Endothelial cell of umbilical vein (primary cell): Measurements from ENCODE around the gene SMCO3.

ENCODE experiments used
- EZH2 ChIP-seq: IDR thresholded peaks from 2 replicates; pipeline ENCODE4 v1.6.1; 2012; ENCODE audit warnings: borderline replicate concordance, low read depth, mild to moderate bottlenecking, moderate library complexity, low read length, inconsistent platforms; ENCODE audit not compliant: severe bottlenecking
- FOS ChIP-seq: IDR thresholded peaks from 2 replicates; pipeline ENCODE4 v1.6.1; 2011; ENCODE audit warnings: mild to moderate bottlenecking, low read length, moderate library complexity, borderline replicate concordance; ENCODE audit not compliant: insufficient read depth
- GATA2 ChIP-seq: IDR thresholded peaks from 2 replicates; pipeline ENCODE4 v1.7.0; 2011; ENCODE audit warnings: low read depth, mild to moderate bottlenecking, moderate library complexity, mixed read lengths, low read length; ENCODE audit not compliant: insufficient read length, insufficient read depth
- JUN ChIP-seq: IDR thresholded peaks from 2 replicates; pipeline ENCODE4 v1.6.1; 2011; ENCODE audit warnings: borderline replicate concordance, low read depth; ENCODE audit not compliant: insufficient read length, insufficient read depth
- MAX ChIP-seq: IDR thresholded peaks from 2 replicates; pipeline ENCODE4 v1.6.1; 2011; ENCODE audit not compliant: insufficient read depth, insufficient read length
- MYC ChIP-seq: IDR thresholded peaks from one replicate; pipeline ENCODE4 v1.6.1; 2011; ENCODE audit warnings: mild to moderate bottlenecking, low read depth, low read length
- POLR2A ChIP-seq: IDR thresholded peaks from 2 replicates; pipeline ENCODE4 v1.6.1; 2012; ENCODE audit warnings: low read depth, mild to moderate bottlenecking, control low read depth, low read length
- POLR2AphosphoS5 ChIP-seq: IDR thresholded peaks from 2 replicates; pipeline ENCODE4 v1.6.1; 2012; ENCODE audit warnings: low read depth, mild to moderate bottlenecking, control low read depth, low read length, moderate library complexity; ENCODE audit not compliant: insufficient read depth
- TF ChIP-seq, protein P1 (sequence below), 2 donors: IDR thresholded peaks; 1 replicate in 1 of 2; 2 replicates in 1 of 2; pipeline ENCODE4 v1.5.1; 2011; ENCODE audit warnings: low read length in 2 of 2, mild to moderate bottlenecking in 2 of 2, moderate library complexity in 2 of 2, control low read depth in 1 of 2, inconsistent platforms in 1 of 2, low read depth in 1 of 2; ENCODE audit not compliant: insufficient read depth in 1 of 2; ENCODE audit errors: extremely low read depth in 1 of 2

- TF ChIP-seq, protein P1, sequence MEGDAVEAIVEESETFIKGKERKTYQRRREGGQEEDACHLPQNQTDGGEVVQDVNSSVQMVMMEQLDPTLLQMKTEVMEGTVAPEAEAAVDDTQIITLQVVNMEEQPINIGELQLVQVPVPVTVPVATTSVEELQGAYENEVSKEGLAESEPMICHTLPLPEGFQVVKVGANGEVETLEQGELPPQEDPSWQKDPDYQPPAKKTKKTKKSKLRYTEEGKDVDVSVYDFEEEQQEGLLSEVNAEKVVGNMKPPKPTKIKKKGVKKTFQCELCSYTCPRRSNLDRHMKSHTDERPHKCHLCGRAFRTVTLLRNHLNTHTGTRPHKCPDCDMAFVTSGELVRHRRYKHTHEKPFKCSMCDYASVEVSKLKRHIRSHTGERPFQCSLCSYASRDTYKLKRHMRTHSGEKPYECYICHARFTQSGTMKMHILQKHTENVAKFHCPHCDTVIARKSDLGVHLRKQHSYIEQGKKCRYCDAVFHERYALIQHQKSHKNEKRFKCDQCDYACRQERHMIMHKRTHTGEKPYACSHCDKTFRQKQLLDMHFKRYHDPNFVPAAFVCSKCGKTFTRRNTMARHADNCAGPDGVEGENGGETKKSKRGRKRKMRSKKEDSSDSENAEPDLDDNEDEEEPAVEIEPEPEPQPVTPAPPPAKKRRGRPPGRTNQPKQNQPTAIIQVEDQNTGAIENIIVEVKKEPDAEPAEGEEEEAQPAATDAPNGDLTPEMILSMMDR (IDR thresholded peaks at IDR 0.05; ENCODE audit: extremely low read depth in 1 of 2, insufficient read depth in 1 of 2, low read depth in 1 of 2, low read length in 2 of 2) = no peak
- TF ChIP-seq POLR2AphosphoS5 = no peak
- TF ChIP-seq POLR2A = no peak
- no peak for TF ChIP-seq EZH2
- TF ChIP-seq MAX = no peak
- TF ChIP-seq MYC = no peak
- no peak for TF ChIP-seq GATA2
- no peak for TF ChIP-seq FOS
- no peak for TF ChIP-seq JUN
Observed at GRCh38 chr12:14785568-14785967, 28.4 kb downstream of the SMCO3 start.
